K562 (cell line): Measurements from ENCODE around the gene ROBO1. TPM values are rescaled to one million over a fixed set of nuclear protein-coding genes. Genes with fewer than 3 reads are reported as not detected.

Source experiments
- ATAC-seq: fragments of 200-7000 bp; cut with Tn5 transposase; 3 replicates; pipeline ENCODE4 v1.9.1; 2020; ENCODE audit warnings: moderate library complexity
- BruUV-seq: library from RNA; stranded (reverse); fragments of 400-500 nt; replicated peaks from 2 replicates; lab custom pipeline; 2021; lab: Mats Ljungman, UMichigan
- CTCF ChIA-PET: fragments of 300-600 bp; formaldehyde crosslinking; extraction: SDS; loops from one replicate; lab custom pipeline; 2021; ENCODE audit warnings: low intra/inter-chr PET ratio; lab: Yijun Ruan, JAX
- POLR2A ChIA-PET: fragments of 300-600, 350-650 bp; sonication (Branson Sonifier 250); formaldehyde crosslinking; extraction: SDS; loops from one replicate; lab custom pipeline; 2021; ENCODE audit warnings: antibody characterized with exemption, inconsistent platforms; lab: Yijun Ruan, JAX
- DNase-seq, 4 experiments: peaks; one replicate each; pipeline versions ENCODE4 v3.0.0 to v3.0.0-alpha.2; 2011 to 2018; ENCODE audit warnings: low spot score in 3 of 4, mixed read lengths in 3 of 4; ENCODE audit errors: extremely low read depth in 1 of 4
- FAIRE-seq: peaks from 2 replicates; lab custom pipeline; 2011; peaks lifted over from hg19 to GRCh38; lab: Jason Lieb, UNC
- H2AFZ ChIP-seq: 2 replicates; pipeline ENCODE4 v1.6.0; 2011; ENCODE audit warnings: low read depth, low read length, control low read depth, inconsistent platforms
- H3K27ac ChIP-seq: fragments of 200-600 bp; 3 replicates; pipeline ENCODE4 v1.8.0; 2011; ENCODE audit warnings: low read depth, mild to moderate bottlenecking, control low read depth, inconsistent platforms, low read length, moderate library complexity, mixed read lengths; ENCODE audit errors: extremely low read depth
- H3K27me3 ChIP-seq, 2 experiments: fragments of 300-600 bp in 1 of 2; 2 replicates in 1 of 2; 3 replicates in 1 of 2; pipeline versions ENCODE4 v1.6.0 to v1.8.0; 2011; ENCODE audit warnings: inconsistent platforms in 2 of 2, low read length in 2 of 2, mild to moderate bottlenecking in 1 of 2, mixed read lengths in 1 of 2, moderate library complexity in 1 of 2; ENCODE audit not compliant: control insufficient read depth in 2 of 2, insufficient read depth in 2 of 2
- H3K36me3 ChIP-seq: fragments of 300-600 bp; 3 replicates; pipeline ENCODE4 v1.8.0; 2011; ENCODE audit warnings: mild to moderate bottlenecking, low read length, inconsistent platforms; ENCODE audit not compliant: control insufficient read depth, insufficient read depth
- H3K4me1 ChIP-seq, 2 experiments: fragments of 200-600 bp in 1 of 2; replicated peaks in 1 of 2; 2 replicates in 1 of 2; 3 replicates in 1 of 2; pipeline versions ENCODE4 v1.5.1 to v1.8.0; 2011; ENCODE audit warnings: inconsistent platforms in 2 of 2, low read length in 2 of 2, mild to moderate bottlenecking in 1 of 2, mixed read lengths in 1 of 2, moderate library complexity in 1 of 2; ENCODE audit not compliant: control insufficient read depth in 2 of 2, insufficient read depth in 2 of 2
- H3K4me2 ChIP-seq: 2 replicates; pipeline ENCODE4 v1.6.1; 2011; ENCODE audit warnings: low read length, control low read depth, inconsistent platforms, mixed read lengths; ENCODE audit not compliant: insufficient read depth
- H3K4me3 ChIP-seq: fragments of 200-600 bp; sonication (generic), shearing (Covaris generic); 2 replicates; pipeline ENCODE4 v1.5.1; 2016; ENCODE audit warnings: control low read depth, inconsistent platforms
- H3K79me2 ChIP-seq: fragments of 200-600 bp; 3 replicates; pipeline ENCODE4 v1.8.0; 2011; ENCODE audit warnings: low read length, inconsistent platforms; ENCODE audit not compliant: control insufficient read depth, insufficient read depth
- H3K9ac ChIP-seq, 2 experiments: 2 replicates each; pipeline versions ENCODE4 v1.6.0 to v1.6.1; 2011; ENCODE audit warnings: low read depth in 2 of 2, low read length in 2 of 2, control low read depth in 1 of 2, inconsistent platforms in 1 of 2, mild to moderate bottlenecking in 1 of 2, mixed read lengths in 1 of 2; ENCODE audit not compliant: insufficient read depth in 1 of 2
- H3K9me1 ChIP-seq: one replicate; pipeline ENCODE4 v1.6.0; 2011; ENCODE audit warnings: inconsistent platforms, mild to moderate bottlenecking, low read length, moderate library complexity; ENCODE audit not compliant: control insufficient read depth, insufficient read depth
- H3K9me3 ChIP-seq: replicated peaks from 2 replicates; pipeline ENCODE4 v1.5.1; 2011; ENCODE audit warnings: low read depth, low read length, inconsistent platforms; ENCODE audit not compliant: control insufficient read depth, insufficient read depth
- H4K20me1 ChIP-seq: replicated peaks from 2 replicates; pipeline ENCODE4 v1.6.1; 2011; ENCODE audit warnings: low read length, inconsistent platforms, mixed read lengths; ENCODE audit not compliant: control insufficient read depth, insufficient read depth
- CBFA2T3 ChIP-seq: fragments of 450-650 bp; IDR thresholded peaks from 2 replicates; pipeline ENCODE4 v1.6.1; 2017
- ESRRB ChIP-seq: fragments of 250-450 bp; sonication (Bioruptor Pico); IDR thresholded peaks from 2 replicates; pipeline ENCODE4 v1.5.0; 2020; ENCODE audit warnings: mild to moderate bottlenecking, moderate library complexity, borderline replicate concordance
- KLF13 ChIP-seq: fragments of 450-650 bp; IDR thresholded peaks from 2 replicates; pipeline ENCODE4 v1.6.1; 2016; ENCODE audit warnings: missing genetic modification characterization, low read depth, mild to moderate bottlenecking, missing compliant biosample characterization, moderate library complexity, borderline replicate concordance
- MEIS2 ChIP-seq: fragments of 450-650 bp; IDR thresholded peaks from 2 replicates; pipeline ENCODE4 v1.6.1; 2014; ENCODE audit warnings: mild to moderate bottlenecking; ENCODE audit not compliant: partially characterized antibody
- NFE2L1 ChIP-seq: fragments of 450-650 bp; IDR thresholded peaks from 2 replicates; pipeline ENCODE4 v1.6.1; 2016; ENCODE audit warnings: missing genetic modification characterization, low read depth, mild to moderate bottlenecking, missing compliant biosample characterization, moderate library complexity, borderline replicate concordance
- RAD21 ChIP-seq, 2 experiments: fragments of 250-450 bp in 1 of 2; fragments of 450-650 bp in 1 of 2; sonication (Bioruptor Pico) in 1 of 2; formaldehyde crosslinking in 1 of 2; IDR thresholded peaks in 1 of 2; conservative IDR thresholded peaks in 1 of 2; 2 replicates each; pipeline versions ENCODE4 v1.4.0 to v1.8.0; 2020 to 2022; ENCODE audit warnings: mild to moderate bottlenecking in 2 of 2, moderate library complexity in 1 of 2
- TEAD1 ChIP-seq, 2 experiments: fragments of 450-650 bp in 1 of 2; sonication (generic) in 1 of 2; formaldehyde crosslinking; IDR thresholded peaks; 2 replicates each; pipeline versions ENCODE4 v1.4.0 to v1.8.0; 2020 to 2022; ENCODE audit warnings: mild to moderate bottlenecking in 2 of 2, missing genetic modification reagents in 1 of 2
- U2AF2 ChIP-seq: fragments of 200-400 bp; formaldehyde crosslinking; optimal IDR thresholded peaks from 2 replicates; pipeline ENCODE3; 2017; ENCODE audit warnings: low read depth, mild to moderate bottlenecking, low read length
- VEZF1 ChIP-seq: fragments of 200-800 bp; sonication (Bioruptor generic); IDR thresholded peaks from 2 replicates; pipeline ENCODE4 v1.6.1; 2017; ENCODE audit warnings: missing genetic modification characterization, missing compliant biosample characterization
- ZNF586 ChIP-seq: fragments of 450-650 bp; formaldehyde crosslinking; conservative IDR thresholded peaks from 2 replicates; pipeline ENCODE4 v1.4.0; 2020; ENCODE audit warnings: mild to moderate bottlenecking, moderate library complexity
- WGBS: fragments of 100-300 bp; shearing (Covaris generic); methylation state at CpG from one replicate; pipeline ENCODE4 v1.1.6; 2016; ENCODE audit warnings: low coverage, mixed read lengths; ENCODE audit not compliant: insufficient coverage; ENCODE audit errors: missing lambda C conversion rate; 5-methylcytosine and 5-hydroxymethylcytosine counted together
- in situ Hi-C: fragments of 300-500 bp; cut with MboI; formaldehyde crosslinking; loops from 4 replicates; pipeline ENCODE4 v1.15.0; 2018; ENCODE audit warnings: inconsistent platforms, mixed read lengths
- intact Hi-C: fragments of 100-400 bp; cut with micrococcal nuclease; formaldehyde crosslinking; loops from 2 replicates; pipeline ENCODE4 v1.14.2; 2022
- polyA plus RNA-seq, 8 experiments: library from polyadenylated mRNA; depleted of rRNA in 4 of 8; stranded (reverse) in 5 of 8; unstranded in 3 of 8; fragments of >200 nt; fragmentation: Nextera tagmentation in 2 of 8; fragmentation: Illumina TruSeq in 1 of 8; extraction: Ambion mirVana in 2 of 8; extraction: Trizol in 1 of 8; gene quantifications; 2 replicates each; pipeline versions ENCODE4 v1.2.1 to v1.2.3, GENCODE V29; 2011 to 2014; ENCODE audit warnings: inconsistent platforms in 1 of 8, missing spikeins in 1 of 8
- total RNA-seq, 7 experiments: library from RNA; depleted of rRNA in 6 of 7; stranded (reverse); fragments of >200 nt in 6 of 7; fragmentation: Illumina TruSeq in 2 of 7; extraction: Trizol in 2 of 7; gene quantifications; 2 replicates each; pipeline versions ENCODE4 v1.2.1 to v1.2.3, GENCODE V29; 2011 to 2021; ENCODE audit warnings: low replicate concordance in 1 of 7
- TF ChIP-seq, protein P1 (sequence below), 3 experiments: IDR thresholded peaks in 2 of 3; conservative IDR thresholded peaks in 1 of 3; 2 replicates each; pipeline ENCODE4 v1.5.1; 2011 to 2012; ENCODE audit warnings: low read length in 3 of 3, mild to moderate bottlenecking in 3 of 3, control low read depth in 2 of 3, improper control_type of control experiment in 1 of 3, inconsistent platforms in 1 of 3, low read depth in 1 of 3, mixed read lengths in 1 of 3, moderate library complexity in 1 of 3; ENCODE audit not compliant: insufficient read depth in 2 of 3

The ROBO1 gene
- total and polyA plus RNA-seq, 9 of the 15 experiments (the other 6 are each of a cell fraction or from before 2014, with no cell fraction given): 0.01 to 0.53 (median 0.17) TPM; not detected in 5

DNA sequence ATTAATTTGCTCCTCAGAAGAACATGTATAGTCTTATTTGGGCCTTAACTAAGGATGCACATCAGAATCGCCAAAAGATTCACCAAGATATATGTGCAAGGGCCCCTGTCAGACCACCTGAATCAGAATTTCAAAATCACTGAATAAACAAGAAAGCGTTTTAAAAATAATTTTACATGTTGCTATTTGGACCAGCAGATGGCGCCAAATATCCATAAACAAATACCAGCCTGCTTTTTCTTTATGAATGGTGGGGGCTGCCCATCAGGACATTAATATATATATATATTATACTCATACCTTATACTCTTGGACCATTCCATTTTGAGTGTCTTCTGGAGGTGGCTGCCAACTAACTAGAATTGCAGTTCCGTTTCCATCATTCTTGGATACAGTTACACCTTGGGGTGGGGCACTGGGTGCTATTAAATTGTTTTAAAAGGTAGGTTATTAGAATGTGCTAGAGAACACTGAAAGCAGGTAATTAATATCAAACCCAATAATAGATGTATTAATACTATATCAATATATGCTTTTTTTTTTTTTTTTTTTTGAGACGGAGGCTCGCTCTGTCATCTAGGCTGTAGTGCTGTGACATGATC is 1108.3 kb downstream of the ROBO1 start:
- Histone ChIP-seq H2AFZ (no peak overlapping the region), H3K79me2 (no peaks in the 10 kb centered on the region), H3K27ac (no peak overlapping the region), H3K9me1 (no peaks in the 10 kb centered on the region), H3K4me2 (no peak overlapping the region), H3K4me3 (no peak overlapping the region), H3K9ac (no peak overlapping the region), H3K9me3 (no peaks in the 10 kb centered on the region), H3K27me3 (no peaks in the 10 kb centered on the region), H4K20me1 (no peaks in the 10 kb centered on the region), H3K4me1 (no peaks in the 10 kb centered on the region), H3K36me3 (no peaks in the 10 kb centered on the region)
- no TSS peak for BruUV-seq
- CTCF ChIA-PET: interaction anchor here (0.6 to 1.9 kb wide), 2 partner anchors 373 to 858 kb away, joined by 3 to 6 read pairs; no protein-coding TSS in a partner anchor
- no peak for ATAC-seq
- in situ Hi-C loops (loop anchor here (25.0 kb wide), 2 partner anchors 378 to 828 kb away; no protein-coding TSS in a partner anchor), intact Hi-C loops (loop anchor here (1.0 to 5.0 kb wide), 3 partner anchors 373 to 838 kb away; no protein-coding TSS in a partner anchor)
- POLR2A ChIA-PET: no interaction called here
- TF ChIP-seq CBFA2T3 (no peak), U2AF2 (no peak), TEAD1 (CRISPR knock-in tag; IDR thresholded peaks at IDR 0.05) (no peak), ZNF586 (CRISPR knock-in tag) (no peak), KLF13 (tag) (no peak), NFE2L1 (tag) (no peak), RAD21 (CRISPR knock-in tag; conservative IDR thresholded peaks at IDR 0.05 in 1 of 2, IDR thresholded peaks at IDR 0.05 in 1 of 2) (peak; percentile 59 to 68), VEZF1 (CRISPR knock-in tag) (peak; percentile 31; the same call in 1 of the 2 replicates), MEIS2 (no peak), ESRRB (CRISPR knock-in tag) (no peak)
- TF ChIP-seq, protein P1, sequence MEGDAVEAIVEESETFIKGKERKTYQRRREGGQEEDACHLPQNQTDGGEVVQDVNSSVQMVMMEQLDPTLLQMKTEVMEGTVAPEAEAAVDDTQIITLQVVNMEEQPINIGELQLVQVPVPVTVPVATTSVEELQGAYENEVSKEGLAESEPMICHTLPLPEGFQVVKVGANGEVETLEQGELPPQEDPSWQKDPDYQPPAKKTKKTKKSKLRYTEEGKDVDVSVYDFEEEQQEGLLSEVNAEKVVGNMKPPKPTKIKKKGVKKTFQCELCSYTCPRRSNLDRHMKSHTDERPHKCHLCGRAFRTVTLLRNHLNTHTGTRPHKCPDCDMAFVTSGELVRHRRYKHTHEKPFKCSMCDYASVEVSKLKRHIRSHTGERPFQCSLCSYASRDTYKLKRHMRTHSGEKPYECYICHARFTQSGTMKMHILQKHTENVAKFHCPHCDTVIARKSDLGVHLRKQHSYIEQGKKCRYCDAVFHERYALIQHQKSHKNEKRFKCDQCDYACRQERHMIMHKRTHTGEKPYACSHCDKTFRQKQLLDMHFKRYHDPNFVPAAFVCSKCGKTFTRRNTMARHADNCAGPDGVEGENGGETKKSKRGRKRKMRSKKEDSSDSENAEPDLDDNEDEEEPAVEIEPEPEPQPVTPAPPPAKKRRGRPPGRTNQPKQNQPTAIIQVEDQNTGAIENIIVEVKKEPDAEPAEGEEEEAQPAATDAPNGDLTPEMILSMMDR (IDR thresholded peaks at IDR 0.05 in 2 of 3, conservative IDR thresholded peaks at IDR 0.05 in 1 of 3; ENCODE audit: insufficient read depth in 2 of 3, low read depth in 1 of 3, low read length in 3 of 3): peak in 2 of 3 experiments; percentile 34 to 61; a peak in 3 of 6 replicates
- peak; percentile 5 to 54 (median 10) for DNase-seq
- 0% methylated on average over 3 of the region's 6 CpGs for WGBS
- FAIRE-seq: no peak
